Measurements from ENCODE around the gene DRC1. TPM values are rescaled to one million over a fixed set of nuclear protein-coding genes. Genes with fewer than 3 reads are reported as not detected.

Gene DRC1
- polyA plus RNA-seq, 1 donor from 2014 or later: 0.16 TPM

GRCh38 chr2:26473796-26474195, 72.1 kb downstream of the DRC1 start:
- H4K20me1 ChIP-seq (ENCODE audit: insufficient read depth): no peaks in the 10 kb centered on the region
- no peaks in the 10 kb centered on the region for H3K9me3 ChIP-seq (ENCODE audit: low read length)
- H3K9me2 ChIP-seq (ENCODE audit: insufficient read depth, low read length): no peaks in the 10 kb centered on the region
- no peak overlapping the region for H3K27ac ChIP-seq (ENCODE audit: low read length)
- H3K27me3 ChIP-seq (ENCODE audit: insufficient read depth, low read depth, low read length): no peaks in the 10 kb centered on the region
- TF ChIP-seq CTCF (IDR thresholded peaks at IDR 0.05; ENCODE audit: poor library complexity, severe bottlenecking) (no peak), SMC3 (conservative IDR thresholded peaks at IDR 0.05; ENCODE audit: poor library complexity) (no peak), RAD21 (conservative IDR thresholded peaks at IDR 0.05) (no peak)
- no peak overlapping the region for H3K9ac ChIP-seq (ENCODE audit: low read length)
- no peaks in the 10 kb centered on the region for H3F3A ChIP-seq (ENCODE audit: insufficient read depth, low read length, poor library complexity, severe bottlenecking)
- no peak overlapping the region for H2AFZ ChIP-seq (ENCODE audit: low read depth, low read length)
- no peak overlapping the region for H3K4me3 ChIP-seq (ENCODE audit: low read length)
- no peaks in the 10 kb centered on the region for H3K36me3 ChIP-seq (ENCODE audit: insufficient read depth, low read length)
- H3K4me2 ChIP-seq (ENCODE audit: low read length): no peak overlapping the region
- H3K79me2 ChIP-seq (replicated peaks; ENCODE audit: insufficient read depth, low read length): no peaks in the 10 kb centered on the region

- Histone ChIP-seq H3K79me2 (replicated peaks; ENCODE audit: insufficient read depth, low read length) (no peaks in the 10 kb centered on the region), H3K9me2 (ENCODE audit: insufficient read depth, low read length) (no peaks in the 10 kb centered on the region), H3K27me3 (ENCODE audit: insufficient read depth, low read depth, low read length) (no peaks in the 10 kb centered on the region), H3F3A (ENCODE audit: insufficient read depth, low read length, poor library complexity, severe bottlenecking) (no peaks in the 10 kb centered on the region), H3K4me3 (ENCODE audit: low read length) (no peak overlapping the region), H3K27ac (ENCODE audit: low read length) (no peak overlapping the region), H3K9me3 (ENCODE audit: low read length) (no peaks in the 10 kb centered on the region), H3K4me2 (ENCODE audit: low read length) (no peak overlapping the region), H2AFZ (ENCODE audit: low read depth, low read length) (no peak overlapping the region), H4K20me1 (ENCODE audit: insufficient read depth) (no peaks in the 10 kb centered on the region), H3K9ac (ENCODE audit: low read length) (no peak overlapping the region), H3K36me3 (ENCODE audit: insufficient read depth, low read length) (no peaks in the 10 kb centered on the region)
- TF ChIP-seq POLR2AphosphoS5 (IDR thresholded peaks at IDR 0.05) (no peak), CTCF (IDR thresholded peaks at IDR 0.05; ENCODE audit: poor library complexity, severe bottlenecking) (no peak)
Observed at GRCh38 chr2:26474261-26474785, 72.6 kb downstream of the DRC1 start.

- Histone ChIP-seq H3K27me3 (ENCODE audit: insufficient read depth, low read depth, low read length) (no peaks in the 10 kb centered on the region), H3K79me2 (replicated peaks; ENCODE audit: insufficient read depth, low read length) (no peaks in the 10 kb centered on the region), H3K9me3 (ENCODE audit: low read length) (no peaks in the 10 kb centered on the region), H3K9ac (ENCODE audit: low read length) (no peak overlapping the region), H3K27ac (ENCODE audit: low read length) (no peak overlapping the region), H4K20me1 (ENCODE audit: insufficient read depth) (no peaks in the 10 kb centered on the region), H3K4me3 (ENCODE audit: low read length) (no peak overlapping the region), H3K9me2 (ENCODE audit: insufficient read depth, low read length) (no peaks in the 10 kb centered on the region), H3K36me3 (ENCODE audit: insufficient read depth, low read length) (no peaks in the 10 kb centered on the region), H3K4me2 (ENCODE audit: low read length) (no peak overlapping the region), H2AFZ (ENCODE audit: low read depth, low read length) (no peak overlapping the region), H3F3A (ENCODE audit: insufficient read depth, low read length, poor library complexity, severe bottlenecking) (no peaks in the 10 kb centered on the region)
- TF ChIP-seq SMC3 (conservative IDR thresholded peaks at IDR 0.05; ENCODE audit: poor library complexity) (no peak), MXI1 (conservative IDR thresholded peaks at IDR 0.05; ENCODE audit: poor library complexity, severe bottlenecking) (no peak), POLR2AphosphoS5 (IDR thresholded peaks at IDR 0.05) (no peak), RAD21 (conservative IDR thresholded peaks at IDR 0.05) (no peak), TAF1 (IDR thresholded peaks at IDR 0.05; ENCODE audit: low read depth) (no peak), EZH2 (IDR thresholded peaks at IDR 0.05; ENCODE audit: borderline replicate concordance, insufficient read depth, low read length, poor library complexity, severe bottlenecking) (no peak), EP300 (conservative IDR thresholded peaks at IDR 0.05; ENCODE audit: poor library complexity, severe bottlenecking) (no peak), CTCF (IDR thresholded peaks at IDR 0.05; ENCODE audit: poor library complexity, severe bottlenecking) (no peak)
Observed at GRCh38 chr2:26475037-26475436, 73.3 kb downstream of the DRC1 start.

Measured in neural cell (in vitro differentiated cells).